GM12875 (cell line): ENCODE measurements around the gene RBL2.

Experiments
- H3K4me3 ChIP-seq: one replicate; pipeline ENCODE4 v1.5.1; 2011; ENCODE audit warnings: low read depth, low read length, control low read depth
- CTCF ChIP-seq: IDR thresholded peaks from 2 replicates; pipeline ENCODE4 v1.5.1; 2011; ENCODE audit warnings: low read depth, mild to moderate bottlenecking, control low read depth, inconsistent platforms, low read length, moderate library complexity, borderline replicate concordance; ENCODE audit not compliant: insufficient read depth

The RBL2 gene

GRCh38 chr16:53523126-53523804 lies 89.0 kb downstream of the RBL2 start:
- H3K4me3 ChIP-seq = no peak overlapping the region
- TF ChIP-seq CTCF = no peak

GRCh38 chr16:53523971-53524548 lies 89.8 kb downstream of the RBL2 start:
- TF ChIP-seq CTCF = no peak
- H3K4me3 ChIP-seq = no peak overlapping the region

- no peak for TF ChIP-seq CTCF
- no peak overlapping the region for H3K4me3 ChIP-seq
Observed at GRCh38 chr16:53528797-53529196, 94.5 kb downstream of the RBL2 start.

GRCh38 chr16:53529513-53529912 lies 95.2 kb downstream of the RBL2 start:
- no peak overlapping the region for H3K4me3 ChIP-seq
- TF ChIP-seq CTCF = no peak

- no peak overlapping the region for H3K4me3 ChIP-seq
Observed at GRCh38 chr16:53530046-53530445, 95.8 kb downstream of the RBL2 start.

GRCh38 chr16:53530741-53531140 lies 96.5 kb downstream of the RBL2 start:
- TF ChIP-seq CTCF = no peak
- H3K4me3 ChIP-seq = no peak overlapping the region

More at GRCh38 chr16:53530046-53530445, 95.8 kb downstream of the RBL2 start:
- no peak for TF ChIP-seq CTCF

GRCh38 chr16:53534206-53534605 lies 99.9 kb downstream of the RBL2 start:
- no peak for TF ChIP-seq CTCF
- H3K4me3 ChIP-seq = no peak overlapping the region
